Measurements from ENCODE around the gene CAMKK1.

DNA sequence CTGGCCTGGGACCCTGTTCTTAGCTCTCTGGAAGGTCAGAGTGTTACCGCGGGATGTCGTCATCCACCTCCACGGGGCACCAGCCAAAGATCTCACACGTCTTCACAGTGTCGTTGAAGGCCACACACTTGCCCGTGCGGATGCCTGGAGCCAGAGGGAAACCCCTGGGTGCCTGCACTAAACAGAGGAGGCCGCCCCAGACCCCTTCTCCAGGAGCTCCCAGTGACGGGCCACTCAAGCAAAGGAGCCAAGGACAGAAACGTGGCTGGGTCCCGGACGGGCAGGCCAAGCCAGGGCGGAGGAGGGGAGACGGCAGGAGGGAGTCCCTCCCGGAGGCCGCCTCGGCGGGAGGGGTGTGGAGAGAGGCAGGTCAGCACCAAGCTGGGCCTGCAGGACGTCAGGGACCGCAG lies 11.0 kb upstream of the CAMKK1 start:
- TF ChIP-seq, protein P1, sequence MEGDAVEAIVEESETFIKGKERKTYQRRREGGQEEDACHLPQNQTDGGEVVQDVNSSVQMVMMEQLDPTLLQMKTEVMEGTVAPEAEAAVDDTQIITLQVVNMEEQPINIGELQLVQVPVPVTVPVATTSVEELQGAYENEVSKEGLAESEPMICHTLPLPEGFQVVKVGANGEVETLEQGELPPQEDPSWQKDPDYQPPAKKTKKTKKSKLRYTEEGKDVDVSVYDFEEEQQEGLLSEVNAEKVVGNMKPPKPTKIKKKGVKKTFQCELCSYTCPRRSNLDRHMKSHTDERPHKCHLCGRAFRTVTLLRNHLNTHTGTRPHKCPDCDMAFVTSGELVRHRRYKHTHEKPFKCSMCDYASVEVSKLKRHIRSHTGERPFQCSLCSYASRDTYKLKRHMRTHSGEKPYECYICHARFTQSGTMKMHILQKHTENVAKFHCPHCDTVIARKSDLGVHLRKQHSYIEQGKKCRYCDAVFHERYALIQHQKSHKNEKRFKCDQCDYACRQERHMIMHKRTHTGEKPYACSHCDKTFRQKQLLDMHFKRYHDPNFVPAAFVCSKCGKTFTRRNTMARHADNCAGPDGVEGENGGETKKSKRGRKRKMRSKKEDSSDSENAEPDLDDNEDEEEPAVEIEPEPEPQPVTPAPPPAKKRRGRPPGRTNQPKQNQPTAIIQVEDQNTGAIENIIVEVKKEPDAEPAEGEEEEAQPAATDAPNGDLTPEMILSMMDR (IDR thresholded peaks at IDR 0.05) = no peak
- no peak for TF ChIP-seq POLR2A (IDR thresholded peaks at IDR 0.05)

Measured in esophagus squamous epithelium (tissue), 4 donors.